Activated CD8-positive, alpha-beta memory T cell treated with anti-CD3 and anti-CD28 coated beads for 36 hours (primary cell): ENCODE data around the gene TPD52L2. TPM values are rescaled to one million over a fixed set of nuclear protein-coding genes. Genes with fewer than 3 reads are reported as not detected.
"Not testable (repeated sequence)": the region's sequence is repeated elsewhere in the genome, so short reads cannot be mapped to it uniquely, and the experiment has no call there.

Experiments used
- CTCF ChIA-PET: fragments of 350-600 bp; sonication (Branson Sonifier 250); formaldehyde crosslinking; loops from one replicate; lab custom pipeline; 2021; ENCODE audit warnings: antibody characterized with exemption; lab: Charles Lee
- POLR2A ChIA-PET: fragments of 350-600 bp; sonication (Branson Sonifier 250); formaldehyde crosslinking; loops from one replicate; lab custom pipeline; 2021; ENCODE audit warnings: antibody characterized with exemption; lab: Charles Lee
- total RNA-seq, 2 experiments: library from RNA; stranded (reverse); gene quantifications; one replicate each; pipeline ENCODE4 v1.2.3, GENCODE V29; 2021

Gene TPD52L2
- total RNA-seq, 2 experiments from 2014 or later: 62.7 to 67.0 TPM

- ChIA-PET CTCF (interaction anchor here (0.9 kb wide), 1 partner anchor 69 kb away, joined by 3 read pairs; no protein-coding TSS in a partner anchor), POLR2A (no interaction called here)
Observed at GRCh38 chr20:63908008-63908682, 43.1 kb downstream of the TPD52L2 start.

GRCh38 chr20:63911176-63911575, 46.1 kb downstream of the TPD52L2 start:
- POLR2A ChIA-PET: interaction anchor here (1.2 kb wide), 1 partner anchor 37 kb away, joined by 5 read pairs; no protein-coding TSS in a partner anchor

DNA sequence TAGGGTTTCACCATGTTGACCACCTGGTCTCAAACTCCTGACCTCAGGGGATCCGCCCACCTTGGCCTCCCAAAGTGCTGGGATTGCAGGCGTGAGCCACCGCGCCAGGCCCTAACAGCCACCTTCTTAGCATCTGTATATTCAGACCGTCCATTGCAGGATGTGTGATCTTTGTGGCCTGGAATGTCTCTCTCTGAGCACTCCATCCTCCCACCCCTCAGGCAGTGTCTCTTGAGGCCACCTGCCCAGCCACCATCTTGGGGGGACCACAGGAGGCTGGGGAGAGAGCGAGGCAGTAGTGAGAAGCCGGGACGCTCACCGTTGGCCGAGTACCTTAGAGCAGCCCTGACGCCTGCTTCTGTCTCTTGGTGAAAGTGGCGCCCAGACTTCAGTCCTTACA, 48.7 kb downstream of the TPD52L2 start:
- ChIA-PET CTCF (no interaction called here), POLR2A (no interaction called here)

More at GRCh38 chr20:63911176-63911575, 46.1 kb downstream of the TPD52L2 start:
- CTCF ChIA-PET: interaction anchor here (1.0 kb wide), 1 partner anchor 9 kb away, joined by 5 read pairs; no protein-coding TSS in a partner anchor

- CTCF ChIA-PET: no interaction called here
- POLR2A ChIA-PET: interaction anchor here (0.6 kb wide), 1 partner anchor 26 kb away, joined by 4 read pairs; no protein-coding TSS in a partner anchor
Observed at GRCh38 chr20:63915471-63915870, 50.4 kb downstream of the TPD52L2 start.

DNA sequence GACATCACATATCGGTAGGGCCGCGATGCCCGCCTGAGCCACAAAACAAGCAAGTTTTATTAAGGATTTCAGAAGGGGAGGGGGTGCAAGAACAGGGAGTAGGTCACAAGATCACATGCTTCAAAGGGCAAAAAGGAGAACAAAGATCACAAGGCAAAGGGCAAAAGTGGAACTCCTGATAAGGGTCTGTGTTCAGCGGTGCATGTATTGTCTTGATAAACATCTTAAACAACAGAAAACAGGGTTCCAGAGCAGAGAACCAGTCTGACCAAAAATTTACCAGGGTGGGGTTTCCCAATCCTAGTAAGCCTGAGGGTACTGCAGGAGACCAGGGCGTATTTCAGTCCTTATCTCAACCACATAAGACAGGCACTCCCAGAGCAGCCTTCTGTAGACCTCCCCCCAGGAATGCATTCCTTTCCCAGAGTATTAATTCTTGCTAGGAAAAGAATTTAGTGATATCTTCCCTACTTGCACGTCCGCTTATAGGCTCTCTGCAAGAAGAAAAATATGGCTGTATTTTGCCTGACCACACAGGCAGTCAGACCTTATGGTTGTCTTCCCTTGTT, 51.4 kb downstream of the TPD52L2 start:
- CTCF ChIA-PET, POLR2A ChIA-PET: not testable (repeated sequence)

- ChIA-PET CTCF (interaction anchor here (1.2 kb wide), 1 partner anchor 15 kb away, joined by 3 read pairs; no protein-coding TSS in a partner anchor), POLR2A (interaction anchor here (0.8 kb wide), 1 partner anchor 12 kb away, joined by 3 read pairs; no protein-coding TSS in a partner anchor)
Observed at GRCh38 chr20:63917811-63918210, 52.7 kb downstream of the TPD52L2 start.

GRCh38 chr20:63919130-63919529, 54.1 kb downstream of the TPD52L2 start:
- POLR2A ChIA-PET: no interaction called here
- CTCF ChIA-PET: no interaction called here

- CTCF ChIA-PET: no interaction called here
Observed at GRCh38 chr20:63920226-63920625, 55.2 kb downstream of the TPD52L2 start.

GRCh38 chr20:63923651-63924050, 58.6 kb downstream of the TPD52L2 start:
- POLR2A ChIA-PET: interaction anchor here (0.5 kb wide), 1 partner anchor 57 kb away, joined by 4 read pairs; no protein-coding TSS in a partner anchor
- CTCF ChIA-PET: no interaction called here

More at GRCh38 chr20:63920226-63920625, 55.2 kb downstream of the TPD52L2 start:
- POLR2A ChIA-PET: no interaction called here

- POLR2A ChIA-PET: no interaction called here
- CTCF ChIA-PET: no interaction called here
Observed at GRCh38 chr20:63924241-63924640, 59.2 kb downstream of the TPD52L2 start.

DNA sequence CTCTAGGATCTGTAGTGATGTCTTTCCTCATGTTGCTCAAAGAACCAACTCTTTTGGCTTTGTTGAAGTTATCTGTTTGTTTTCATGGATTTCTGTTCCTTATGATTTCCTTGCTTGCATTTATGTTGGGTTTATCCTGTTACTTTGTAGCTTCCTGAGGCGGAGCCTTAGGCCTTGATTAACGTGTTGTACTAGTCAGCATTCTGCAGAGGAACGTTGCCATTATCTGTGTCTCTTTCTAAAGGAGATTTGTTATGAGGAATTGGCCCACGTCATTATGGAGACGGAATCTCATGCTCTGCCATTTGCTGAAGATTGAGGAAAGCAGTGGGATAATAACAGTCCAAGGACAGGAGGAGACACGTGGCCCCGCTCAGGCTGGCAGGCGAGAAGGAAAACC, 61.2 kb downstream of the TPD52L2 start:
- POLR2A ChIA-PET: no interaction called here
- CTCF ChIA-PET: interaction anchor here (0.7 kb wide), 1 partner anchor 75 kb away, joined by 3 read pairs; no protein-coding TSS in a partner anchor

GRCh38 chr20:63929071-63929470, 64.0 kb downstream of the TPD52L2 start:
- ChIA-PET CTCF (interaction anchor here (0.7 kb wide), 1 partner anchor 305 kb away, joined by 4 read pairs; no protein-coding TSS in a partner anchor), POLR2A (no interaction called here)

DNA sequence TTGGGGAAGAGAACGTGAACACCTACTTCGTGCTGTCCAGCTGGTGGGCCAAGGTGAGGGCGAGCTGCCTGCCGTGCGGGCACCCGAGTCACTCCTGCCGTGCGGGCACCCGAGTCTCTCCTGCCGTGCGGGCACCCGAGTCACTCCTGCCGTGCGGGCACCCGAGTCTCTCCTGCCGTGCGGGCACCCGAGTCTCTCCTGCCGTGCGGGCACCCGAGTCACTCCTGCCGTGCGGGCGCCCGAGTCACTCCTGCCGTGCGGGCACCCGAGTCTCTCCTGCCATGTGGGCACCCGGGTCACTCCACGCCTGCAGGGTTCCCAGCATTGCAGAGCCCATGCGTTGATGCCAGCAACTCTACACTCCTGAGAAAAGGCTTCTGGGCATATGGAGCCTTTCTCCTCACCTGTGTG, 64.4 kb downstream of the TPD52L2 start:
- CTCF ChIA-PET: interaction anchor here (0.7 kb wide), 1 partner anchor 305 kb away, joined by 4 read pairs; no protein-coding TSS in a partner anchor
- POLR2A ChIA-PET: not testable (repeated sequence)

DNA sequence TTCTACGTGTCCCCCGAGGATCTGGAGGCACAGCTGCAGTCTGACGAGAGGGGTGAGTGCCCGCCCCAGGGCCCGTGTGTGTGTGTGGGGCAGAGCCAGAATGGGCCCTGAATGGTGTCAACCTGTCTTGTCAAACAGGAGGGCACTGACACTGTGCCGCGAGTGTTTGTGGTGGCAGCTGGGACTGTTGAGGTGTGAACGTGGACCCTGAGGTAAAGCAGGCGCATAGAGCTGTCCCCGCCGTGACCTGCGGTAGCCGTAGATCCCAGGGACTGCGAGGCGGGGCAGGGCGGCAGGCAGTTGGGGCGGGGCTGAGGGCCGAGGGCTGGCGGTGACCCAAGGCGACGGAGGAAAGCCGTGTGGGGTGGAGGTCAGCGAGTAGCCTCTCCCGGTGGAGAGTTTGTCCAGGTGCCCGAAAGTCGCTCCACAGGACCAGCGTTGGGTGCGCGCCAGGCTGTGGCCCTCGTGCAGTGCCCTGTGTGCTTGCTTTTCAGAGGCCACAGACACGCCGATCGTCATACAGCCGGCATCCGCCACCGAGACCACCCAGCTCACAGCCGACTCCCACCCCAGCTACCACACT, 66.0 kb downstream of the TPD52L2 start:
- ChIA-PET CTCF (no interaction called here), POLR2A (no interaction called here)

GRCh38 chr20:63931735-63932134, 66.7 kb downstream of the TPD52L2 start:
- CTCF ChIA-PET: no interaction called here

DNA sequence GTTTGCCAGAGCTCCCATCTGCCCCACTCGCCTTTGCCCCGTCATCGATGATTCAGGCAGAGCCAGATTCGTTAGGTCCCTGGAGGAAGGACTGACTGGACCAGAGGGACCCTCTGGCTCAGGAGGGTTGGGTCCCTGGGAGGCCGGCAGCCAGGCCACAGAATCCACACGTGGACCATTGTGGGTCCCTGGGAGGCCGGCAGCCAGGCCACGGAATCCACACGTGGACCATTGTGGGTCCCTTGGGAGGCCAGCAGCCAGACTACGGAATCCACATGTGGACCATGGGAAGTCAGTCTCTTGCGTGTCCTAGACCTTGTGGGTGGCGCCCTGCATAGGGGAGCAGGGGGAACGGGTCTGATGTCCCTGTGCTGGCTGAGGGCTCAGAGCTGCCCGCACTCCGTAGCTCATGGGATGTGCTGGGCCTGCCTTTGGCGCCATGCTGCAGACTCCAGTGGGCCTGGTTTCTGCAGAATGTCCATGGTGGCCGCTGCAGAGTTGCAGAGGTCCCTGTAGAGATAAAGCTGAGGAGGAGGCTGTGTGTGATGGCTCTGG, 67.6 kb downstream of the TPD52L2 start:
- POLR2A ChIA-PET: no interaction called here
- CTCF ChIA-PET: interaction anchor here (0.6 to 0.9 kb wide), 2 partner anchors 41 to 279 kb away, joined by 3 to 4 read pairs; partner anchors contain the start of gene STMN3

More at GRCh38 chr20:63931735-63932134, 66.7 kb downstream of the TPD52L2 start:
- POLR2A ChIA-PET: no interaction called here

DNA sequence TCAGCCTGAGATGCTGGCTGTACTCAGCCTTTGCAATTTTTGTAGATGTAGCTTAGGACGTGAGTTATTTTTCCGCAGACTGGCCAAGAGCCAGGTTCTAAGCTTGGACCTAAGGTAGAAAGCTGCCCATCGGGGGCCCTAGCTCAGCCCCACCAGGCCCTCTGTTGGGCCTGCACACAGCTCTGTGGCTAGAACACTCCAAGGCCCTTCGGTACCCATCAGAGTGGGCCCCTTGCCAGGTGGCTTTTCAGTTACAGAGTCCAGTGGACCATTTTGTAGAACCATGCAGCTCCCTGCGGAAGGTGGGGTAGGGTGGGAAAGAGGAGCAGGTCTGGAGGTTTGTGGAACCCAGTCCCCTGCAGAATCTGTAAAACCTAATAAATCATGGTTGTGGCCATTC, 68.6 kb downstream of the TPD52L2 start:
- CTCF ChIA-PET: interaction anchor here (0.9 kb wide), 1 partner anchor 40 kb away, joined by 3 read pairs; no protein-coding TSS in a partner anchor
- POLR2A ChIA-PET: interaction anchor here (0.5 kb wide), 1 partner anchor 32 kb away, joined by 4 read pairs; no protein-coding TSS in a partner anchor

DNA sequence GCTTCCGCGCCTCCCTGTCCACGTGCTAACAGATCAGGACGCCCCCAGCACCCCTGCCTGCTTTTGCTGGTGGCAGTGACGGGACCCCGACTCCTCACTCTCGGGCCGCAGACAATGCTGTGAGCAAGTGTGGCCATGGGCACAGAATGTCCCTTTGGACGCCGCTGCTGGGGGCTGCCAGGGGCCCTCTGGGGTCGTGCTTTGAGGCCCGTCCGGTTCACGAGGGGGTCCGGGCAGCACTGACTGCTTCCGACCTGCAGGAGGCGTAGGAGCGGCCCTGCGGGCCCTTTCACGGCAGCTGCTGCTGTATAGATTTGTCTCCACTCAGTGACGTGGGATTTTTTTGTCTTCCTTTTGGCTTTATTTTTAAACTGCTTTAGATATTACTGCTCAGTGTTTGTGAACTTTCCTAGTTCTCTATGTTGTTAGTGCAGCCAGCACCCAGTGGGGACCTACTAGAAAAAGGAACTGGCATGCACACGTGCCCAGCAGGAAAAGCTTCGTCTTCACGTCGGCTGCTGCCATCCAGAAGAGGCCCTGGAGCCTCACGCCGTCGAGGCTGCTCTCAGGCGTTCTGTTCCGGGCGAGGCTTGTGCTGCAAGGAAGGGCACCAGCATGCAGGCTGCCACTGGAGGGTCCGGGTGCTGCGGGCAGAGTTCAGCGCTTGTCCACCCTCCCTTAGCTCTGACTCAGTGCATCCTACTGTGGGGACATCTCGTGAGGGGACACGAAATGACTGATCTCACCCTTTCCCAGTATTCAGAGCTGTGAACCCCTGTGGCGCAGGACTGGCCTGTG, 69.4 kb downstream of the TPD52L2 start:
- CTCF ChIA-PET: interaction anchor here (1.0 kb wide), 1 partner anchor 123 kb away, joined by 5 read pairs; no protein-coding TSS in a partner anchor
- POLR2A ChIA-PET: no interaction called here
